Measurements from ENCODE around the gene ADAMTSL5.
"Not testable (repeated sequence)": the region's sequence is repeated elsewhere in the genome, so short reads cannot be mapped to it uniquely, and the experiment has no call there.

Gene ADAMTSL5, protein sequence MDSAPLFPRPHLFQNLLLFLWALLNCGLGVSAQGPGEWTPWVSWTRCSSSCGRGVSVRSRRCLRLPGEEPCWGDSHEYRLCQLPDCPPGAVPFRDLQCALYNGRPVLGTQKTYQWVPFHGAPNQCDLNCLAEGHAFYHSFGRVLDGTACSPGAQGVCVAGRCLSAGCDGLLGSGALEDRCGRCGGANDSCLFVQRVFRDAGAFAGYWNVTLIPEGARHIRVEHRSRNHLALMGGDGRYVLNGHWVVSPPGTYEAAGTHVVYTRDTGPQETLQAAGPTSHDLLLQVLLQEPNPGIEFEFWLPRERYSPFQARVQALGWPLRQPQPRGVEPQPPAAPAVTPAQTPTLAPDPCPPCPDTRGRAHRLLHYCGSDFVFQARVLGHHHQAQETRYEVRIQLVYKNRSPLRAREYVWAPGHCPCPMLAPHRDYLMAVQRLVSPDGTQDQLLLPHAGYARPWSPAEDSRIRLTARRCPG

GRCh38 chr19:1512671-1513498 lies at the start of gene ADAMTSL5:
TSS of gene ADAMTSL5 (minus strand) at chr19:1513019. CDS start at chr19:1510943, 2,076 bp downstream.
- peak in 3 of 4 experiments; percentile 23 to 56 (median 33) for DNase-seq

DNA sequence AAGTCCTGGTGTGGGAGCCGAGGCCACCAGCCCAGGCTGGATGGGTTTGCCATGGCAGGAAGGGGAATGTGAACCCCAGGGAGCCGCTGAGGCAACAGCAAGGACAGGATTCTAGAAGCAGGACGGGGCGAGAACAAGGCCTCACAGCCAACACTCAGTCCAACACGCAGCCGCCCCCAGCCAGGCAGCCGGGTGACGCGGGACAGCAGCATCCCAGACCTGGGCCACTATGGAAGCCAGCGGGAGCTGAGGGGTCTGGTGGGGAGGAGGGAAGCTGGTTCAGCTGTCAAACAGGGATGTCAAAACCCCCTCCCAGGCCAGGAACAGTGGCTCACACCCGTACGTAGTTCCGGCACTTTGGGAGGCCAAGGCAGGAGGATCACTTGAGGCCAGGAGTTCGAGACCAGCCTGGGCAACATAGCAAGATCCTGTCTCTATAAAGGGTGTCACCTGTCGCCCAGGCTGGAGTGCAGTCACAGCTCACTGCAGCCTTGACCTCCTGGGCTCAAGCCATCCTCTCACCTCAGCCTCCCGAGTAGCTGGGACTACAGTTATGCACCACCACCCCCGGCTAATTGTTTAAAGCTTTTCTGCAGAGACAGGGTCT lies 48.5 kb upstream of the ADAMTSL5 start:
- DNase-seq = no peak

GRCh38 chr19:1560286-1560882 lies 47.6 kb upstream of the ADAMTSL5 start:
- DNase-seq = no peak

DNA sequence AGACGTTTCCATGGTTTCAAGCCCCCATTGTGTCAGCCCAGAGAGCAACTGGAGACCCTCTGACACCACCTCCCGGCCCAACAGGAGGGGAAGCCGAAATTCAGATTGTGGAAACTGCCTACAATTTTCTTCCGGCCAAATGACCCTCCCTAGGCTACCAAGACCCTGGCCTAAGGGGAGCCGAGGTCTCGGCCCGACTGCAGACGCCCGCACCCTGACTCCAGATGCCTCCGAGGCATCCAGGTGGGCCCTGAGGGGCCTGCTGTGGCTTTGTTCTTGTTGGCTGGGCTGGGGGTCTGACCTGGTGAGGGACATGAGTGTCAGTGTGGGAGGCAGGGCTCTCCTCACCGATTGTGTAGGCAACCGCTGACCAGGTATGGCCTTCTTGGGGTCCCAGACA lies 45.7 kb upstream of the ADAMTSL5 start:
- no peak for DNase-seq

DNA sequence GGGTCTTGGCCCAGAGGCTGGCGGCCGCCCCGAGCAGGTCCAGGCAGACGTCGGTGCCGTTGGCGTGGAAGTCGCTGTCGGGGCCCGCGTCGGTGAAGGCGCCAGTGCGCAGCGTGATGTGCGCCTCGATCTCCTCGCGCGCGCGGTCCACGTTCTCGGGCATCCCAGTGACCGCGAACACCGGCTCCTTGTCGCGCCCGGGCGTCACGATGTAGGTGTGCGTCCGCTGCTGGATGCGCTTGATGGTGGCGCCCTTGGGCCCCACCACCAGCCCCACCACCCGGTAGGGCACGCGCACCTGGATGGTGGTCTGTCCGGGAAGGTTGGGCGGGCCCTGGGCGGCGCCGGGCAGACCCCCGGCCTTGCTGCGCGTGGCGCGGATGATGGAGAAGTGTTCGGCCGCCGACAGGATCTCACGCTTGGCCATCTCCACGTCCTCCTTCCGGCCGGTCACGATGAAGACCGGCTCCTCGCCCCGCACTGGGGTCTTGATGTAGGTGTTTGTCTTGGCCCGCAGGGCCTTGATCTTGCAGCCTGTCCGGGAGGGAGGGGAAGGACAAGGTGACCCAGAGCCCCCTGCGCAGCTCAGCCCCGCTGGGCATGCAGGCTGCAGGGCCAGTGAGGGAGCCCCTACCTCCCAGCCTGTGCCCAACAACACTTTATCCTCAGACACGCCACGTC lies 43.7 kb upstream of the ADAMTSL5 start:
- no peak for DNase-seq

GRCh38 chr19:1555487-1556389 lies 42.9 kb upstream of the ADAMTSL5 start:
- no peak for DNase-seq

DNA sequence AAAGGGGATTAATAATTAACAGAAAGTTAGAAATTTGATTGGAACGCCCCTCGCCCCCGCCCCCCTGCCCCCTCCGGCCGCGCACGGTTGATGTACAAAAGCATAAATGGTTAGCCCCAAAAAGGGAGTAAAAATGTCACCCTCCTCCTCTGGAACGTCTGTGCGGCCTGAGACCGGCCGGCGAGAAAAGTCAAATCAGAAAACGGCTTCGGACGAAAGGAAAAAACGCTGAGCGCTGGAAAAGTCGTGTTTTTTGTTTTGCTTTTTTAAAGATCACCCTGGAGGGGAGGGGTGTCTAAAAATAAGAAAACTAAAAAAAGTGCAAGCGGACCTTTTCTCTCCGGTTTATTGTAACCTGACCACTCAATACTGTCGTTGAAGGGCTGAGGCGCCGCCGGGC lies 42.1 kb upstream of the ADAMTSL5 start:
- no peak for DNase-seq

DNA sequence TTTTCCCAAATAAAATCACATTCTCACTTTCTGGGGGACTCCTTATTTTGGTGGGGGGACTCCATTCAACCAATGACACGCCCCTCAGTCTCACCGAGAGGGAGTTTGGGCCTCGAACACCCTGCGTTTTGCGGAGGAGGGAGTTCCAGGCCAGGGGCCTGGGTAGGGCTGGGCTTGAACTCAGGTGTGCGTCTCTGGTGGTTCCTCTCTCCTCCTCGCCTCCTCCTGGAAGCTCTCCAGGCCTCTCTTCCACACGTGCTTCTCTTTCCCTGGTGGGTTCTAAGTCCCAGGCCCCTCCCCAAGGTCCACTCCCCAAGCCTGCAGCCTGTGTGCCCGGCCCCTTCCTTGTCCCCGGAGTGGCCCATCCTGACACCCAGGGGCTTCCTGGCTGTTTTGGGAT lies 40.6 kb upstream of the ADAMTSL5 start:
- no peak for DNase-seq

DNA sequence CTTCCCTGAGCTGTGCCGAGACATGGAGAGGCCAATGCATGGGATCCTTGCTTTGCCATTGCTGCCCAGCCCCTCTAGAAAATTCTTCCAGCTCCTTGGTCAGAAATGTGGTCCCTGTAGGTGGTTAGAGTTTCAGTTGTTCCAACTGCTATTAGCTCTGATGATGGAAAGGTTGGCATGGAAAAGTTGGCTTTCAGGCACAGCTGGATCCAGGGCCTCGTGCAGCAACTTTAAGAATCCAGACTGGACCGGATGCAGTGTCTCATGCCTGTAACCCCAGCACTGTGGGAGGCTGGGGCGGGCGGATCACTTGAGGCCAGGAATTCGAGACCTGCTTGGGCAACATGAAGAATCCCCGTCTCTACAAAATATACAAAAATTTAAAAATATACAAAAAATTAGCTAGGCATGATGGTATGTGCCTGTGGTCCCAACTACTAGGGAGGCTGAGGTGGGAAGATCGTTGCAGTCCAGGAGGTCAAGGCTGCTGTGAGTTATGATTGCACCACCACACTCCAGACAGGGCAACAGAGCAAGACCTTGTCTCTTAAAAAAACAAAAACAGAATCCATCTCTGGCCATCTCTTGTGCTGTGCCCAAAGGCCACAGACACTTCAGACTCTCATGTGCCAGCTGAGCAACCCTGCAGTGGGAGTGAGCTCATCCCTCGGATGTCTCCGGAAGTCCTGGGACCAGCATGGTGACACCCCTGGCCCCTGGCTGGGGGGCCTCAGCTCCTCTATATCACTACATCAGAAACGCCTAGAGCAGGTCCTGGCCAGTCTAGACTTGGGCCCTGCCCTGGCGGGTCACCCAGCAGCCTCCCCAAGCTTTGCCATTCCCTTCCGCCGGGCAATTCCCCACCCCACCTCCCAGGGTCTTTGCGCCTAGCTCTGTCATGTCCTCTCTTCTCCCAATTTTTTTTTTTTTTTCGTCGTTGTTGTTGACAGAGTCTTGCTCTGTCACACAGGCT lies 38.5 kb upstream of the ADAMTSL5 start:
- DNase-seq = no peak

- DNase-seq = no peak
These were observed 36.6 kb upstream of the ADAMTSL5 start for GRCh38 chr19:1549332-1549945.

DNA sequence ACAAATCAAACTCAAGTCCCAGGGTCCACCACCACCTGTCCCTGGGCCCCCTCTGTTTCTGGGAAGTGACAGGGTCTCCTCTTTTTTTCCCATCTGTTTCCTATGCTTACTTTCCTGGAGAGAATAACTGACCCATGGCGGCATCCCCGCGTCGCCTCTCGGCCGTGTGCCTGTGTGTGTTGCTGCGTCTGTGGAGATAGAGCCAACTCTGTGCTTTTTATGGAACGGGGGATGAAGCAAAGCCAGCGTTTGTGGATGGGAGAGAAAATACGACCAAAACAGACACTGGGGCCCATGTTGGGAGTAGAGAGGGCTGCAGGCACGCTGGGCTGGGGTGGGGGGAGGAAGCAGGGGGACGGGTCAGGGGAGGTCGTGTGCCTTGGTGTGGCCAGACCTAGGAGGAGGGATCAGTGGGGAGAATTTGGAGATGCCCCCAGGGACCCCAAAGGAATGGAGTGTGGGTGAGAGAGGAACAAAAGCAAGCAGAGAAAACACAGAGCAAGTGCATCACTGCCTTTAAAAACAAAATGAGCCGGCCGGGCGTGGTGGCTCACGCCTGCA lies 27.6 kb upstream of the ADAMTSL5 start:
- DNase-seq = no peak

GRCh38 chr19:1539749-1540148 lies 26.9 kb upstream of the ADAMTSL5 start:
- not testable (repeated sequence) for DNase-seq

DNA sequence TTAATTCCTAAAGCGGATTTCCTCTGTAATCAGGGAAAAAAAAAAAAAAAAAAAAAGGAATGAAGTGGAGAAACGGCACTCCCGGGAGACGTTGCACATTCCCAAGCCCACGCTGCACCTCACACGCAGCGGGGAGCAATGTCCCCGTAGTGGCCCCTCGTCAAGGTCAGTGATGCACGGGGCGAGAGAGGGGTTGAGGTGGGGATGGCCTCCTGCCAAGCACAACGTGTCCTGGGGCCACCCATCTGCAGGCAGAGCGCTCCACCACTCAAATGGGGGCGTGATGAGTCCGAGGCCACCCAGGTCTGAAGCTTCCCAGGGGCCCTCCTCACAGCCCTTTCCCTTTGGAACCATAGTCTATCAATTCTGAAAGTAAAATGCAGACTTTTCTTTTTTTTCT lies 26.2 kb upstream of the ADAMTSL5 start:
- no peak for DNase-seq

- not testable (repeated sequence) for DNase-seq
These were observed 22.9 kb upstream of the ADAMTSL5 start for GRCh38 chr19:1535699-1536098.

GRCh38 chr19:1534972-1535371 lies 22.2 kb upstream of the ADAMTSL5 start:
- no peak for DNase-seq

DNA sequence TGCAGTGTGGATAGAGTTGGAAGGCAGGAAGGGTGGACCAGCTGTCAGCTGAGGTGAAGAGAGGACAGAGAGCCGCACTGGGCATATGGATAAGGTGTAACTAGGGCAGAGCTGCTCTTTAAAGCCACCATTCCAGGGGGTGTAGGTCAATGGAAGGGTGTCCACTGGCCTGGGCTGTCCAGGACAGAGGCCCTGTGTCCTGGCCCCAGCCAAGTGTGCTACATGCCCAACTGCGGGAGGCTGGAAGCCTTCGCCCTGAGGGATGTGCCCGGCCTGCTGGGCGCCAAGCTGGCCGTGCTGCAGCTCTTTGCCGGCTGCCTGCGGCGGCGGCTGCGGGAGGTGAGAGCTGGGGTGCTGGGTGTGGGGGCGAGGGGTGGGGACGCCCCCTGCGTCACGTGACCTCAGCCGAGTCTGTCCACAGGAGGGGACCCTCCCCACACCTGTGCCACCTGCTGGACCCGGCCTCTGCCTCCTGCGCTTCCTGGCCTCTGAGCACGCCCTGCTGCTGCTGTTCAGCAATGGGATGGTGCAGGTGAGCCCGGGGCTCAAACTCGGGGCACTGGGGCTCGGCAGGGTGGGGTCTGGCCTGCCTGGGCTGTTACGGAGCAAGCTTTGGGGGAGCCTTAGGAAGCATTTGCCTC lies 20.8 kb upstream of the ADAMTSL5 start:
- DNase-seq = no peak

- no peak for DNase-seq
These were observed 19.2 kb upstream of the ADAMTSL5 start for GRCh38 chr19:1532003-1532402.

- DNase-seq = no peak
These were observed 18.8 kb upstream of the ADAMTSL5 start for GRCh38 chr19:1531587-1531986.

GRCh38 chr19:1530856-1531255 lies 18.0 kb upstream of the ADAMTSL5 start:
- DNase-seq = not testable (repeated sequence)

Data from activated naive CD4-positive, alpha-beta T cell (primary cell).